NCI-H2081 (cell line): ENCODE measurements around the gene SH3BP2.

Experiments used
- DNase-seq, 2 experiments: peaks; one replicate each; lab custom pipeline; 2025; lab: John Stamatoyannopoulos, UW

The SH3BP2 gene, protein sequence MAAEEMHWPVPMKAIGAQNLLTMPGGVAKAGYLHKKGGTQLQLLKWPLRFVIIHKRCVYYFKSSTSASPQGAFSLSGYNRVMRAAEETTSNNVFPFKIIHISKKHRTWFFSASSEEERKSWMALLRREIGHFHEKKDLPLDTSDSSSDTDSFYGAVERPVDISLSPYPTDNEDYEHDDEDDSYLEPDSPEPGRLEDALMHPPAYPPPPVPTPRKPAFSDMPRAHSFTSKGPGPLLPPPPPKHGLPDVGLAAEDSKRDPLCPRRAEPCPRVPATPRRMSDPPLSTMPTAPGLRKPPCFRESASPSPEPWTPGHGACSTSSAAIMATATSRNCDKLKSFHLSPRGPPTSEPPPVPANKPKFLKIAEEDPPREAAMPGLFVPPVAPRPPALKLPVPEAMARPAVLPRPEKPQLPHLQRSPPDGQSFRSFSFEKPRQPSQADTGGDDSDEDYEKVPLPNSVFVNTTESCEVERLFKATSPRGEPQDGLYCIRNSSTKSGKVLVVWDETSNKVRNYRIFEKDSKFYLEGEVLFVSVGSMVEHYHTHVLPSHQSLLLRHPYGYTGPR

DNA sequence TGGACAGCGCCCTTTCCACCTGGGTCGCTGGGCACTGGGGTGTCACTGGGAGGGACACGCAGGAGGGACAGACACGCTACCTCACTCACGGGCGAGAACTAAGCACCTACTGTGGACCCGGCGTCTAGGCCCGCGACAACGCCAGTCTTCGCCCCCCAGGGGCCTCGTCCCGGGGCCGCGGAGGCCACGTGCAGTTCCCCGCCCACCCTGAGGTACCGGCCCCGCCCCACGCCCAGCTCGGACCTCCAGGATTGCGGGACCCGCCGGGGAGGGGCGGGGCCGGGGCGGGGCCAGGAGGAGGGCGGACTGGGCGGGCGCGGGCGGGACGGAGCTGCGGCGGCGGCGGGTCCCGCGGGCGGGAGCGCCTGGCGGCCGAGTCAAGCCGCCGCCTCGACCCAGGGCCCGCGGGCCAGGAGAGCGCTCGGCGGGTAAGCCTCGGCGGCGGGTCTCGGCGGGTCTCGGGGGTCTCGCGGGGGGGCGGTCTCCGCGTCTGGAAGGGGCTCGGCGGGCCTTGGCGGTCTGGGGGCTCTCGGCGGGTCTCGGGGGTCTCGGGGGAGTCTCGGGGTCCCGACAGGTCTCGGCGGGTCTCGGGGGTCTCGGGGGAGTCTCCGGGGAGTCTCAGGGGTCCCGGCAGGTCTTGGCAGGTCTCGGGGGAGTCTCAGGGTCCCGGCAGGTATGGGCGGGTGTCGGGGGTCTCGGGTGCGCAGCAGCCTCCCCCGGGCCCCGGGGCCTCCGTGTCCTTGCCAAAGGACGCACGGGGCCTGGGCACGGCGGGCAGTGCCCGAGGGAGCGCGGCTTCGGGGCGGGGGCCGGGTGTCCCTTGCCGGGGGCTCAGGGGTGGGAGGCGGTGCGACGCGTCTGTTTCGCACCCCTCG, at the start of gene SH3BP2:
Gene SH3BP2, plus strand, starts transcription at position 375 of the 875 bp plus-strand sequence. CDS start 27,533 bp downstream, outside the sequence.
- DNase-seq = no peak

DNA sequence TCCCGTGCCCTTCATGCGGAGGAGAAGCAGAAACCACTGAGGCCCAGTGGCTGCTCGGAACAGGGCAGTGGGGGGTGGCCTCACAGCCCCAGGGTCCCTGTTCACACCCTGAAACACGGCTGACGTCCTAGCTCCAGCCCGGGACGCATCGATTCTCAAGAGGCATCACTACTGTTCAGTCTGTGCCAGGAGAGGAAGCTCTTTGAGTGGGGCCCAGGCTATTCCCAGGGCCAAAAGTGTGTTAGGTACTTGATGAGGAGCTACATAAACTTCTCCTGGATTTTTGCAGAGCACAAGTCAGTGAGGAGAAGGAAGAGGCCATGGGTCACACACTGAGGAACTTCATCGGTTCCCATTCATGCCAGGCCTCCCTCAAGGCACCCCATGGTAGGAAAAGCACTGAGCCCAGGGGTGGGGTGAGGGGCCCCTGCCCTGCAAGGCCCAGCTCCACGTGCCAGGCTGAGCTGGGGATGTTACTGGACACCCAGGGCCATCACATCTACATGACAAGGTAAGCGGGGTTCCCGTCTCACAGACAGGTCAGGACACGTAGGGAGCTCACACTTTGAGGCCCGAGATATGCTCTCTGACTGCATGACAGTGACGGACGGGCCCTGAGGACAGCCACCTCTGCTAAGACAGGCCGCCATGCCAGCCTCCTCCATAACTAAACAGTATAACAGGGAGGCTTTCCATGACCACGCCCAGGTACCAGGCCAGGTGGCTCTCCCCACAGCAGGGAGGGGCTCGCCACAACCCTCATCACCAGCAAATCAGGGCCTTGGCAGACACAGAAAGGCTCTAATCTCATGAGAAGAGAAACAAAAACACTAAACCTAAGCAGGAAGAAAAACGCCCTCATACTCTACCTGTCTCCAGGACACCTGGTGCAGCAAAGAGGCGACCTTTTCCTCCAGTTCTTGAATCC, 49.1 kb upstream of the SH3BP2 start:
- no peak for DNase-seq

DNA sequence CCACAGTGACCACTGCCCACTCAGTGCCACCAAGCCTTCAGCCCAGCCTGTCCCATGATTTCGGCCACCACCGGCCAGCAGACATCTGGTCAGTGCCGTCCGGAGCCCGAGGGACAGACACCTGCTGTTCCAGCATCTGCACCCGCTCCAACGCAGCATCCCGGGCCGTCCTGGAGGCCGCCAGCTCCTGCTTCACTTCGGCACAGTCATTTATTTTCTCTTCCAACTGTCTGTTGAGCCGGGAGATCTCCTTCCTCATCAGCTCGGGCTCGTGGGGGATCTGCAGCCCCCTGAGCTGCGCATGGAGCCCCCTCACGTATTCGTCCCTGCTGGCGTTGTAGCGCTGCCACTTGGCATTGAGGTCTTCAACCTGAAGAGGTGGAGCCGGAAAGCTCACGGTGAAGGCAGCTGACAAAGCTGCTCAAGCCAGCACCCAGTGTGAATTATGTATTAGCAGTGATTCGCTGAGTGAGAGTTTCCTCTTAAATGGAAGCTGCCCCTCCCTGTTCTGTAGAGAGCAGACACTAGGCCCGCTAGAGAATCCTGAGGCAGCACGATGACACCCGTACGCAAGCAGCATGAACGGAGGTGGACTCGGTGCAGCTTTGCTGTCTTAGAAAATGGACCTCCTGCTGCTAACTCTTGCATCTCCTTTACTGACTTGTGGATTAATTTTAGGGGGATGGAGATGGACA, 48.2 kb upstream of the SH3BP2 start:
- no peak for DNase-seq

DNA sequence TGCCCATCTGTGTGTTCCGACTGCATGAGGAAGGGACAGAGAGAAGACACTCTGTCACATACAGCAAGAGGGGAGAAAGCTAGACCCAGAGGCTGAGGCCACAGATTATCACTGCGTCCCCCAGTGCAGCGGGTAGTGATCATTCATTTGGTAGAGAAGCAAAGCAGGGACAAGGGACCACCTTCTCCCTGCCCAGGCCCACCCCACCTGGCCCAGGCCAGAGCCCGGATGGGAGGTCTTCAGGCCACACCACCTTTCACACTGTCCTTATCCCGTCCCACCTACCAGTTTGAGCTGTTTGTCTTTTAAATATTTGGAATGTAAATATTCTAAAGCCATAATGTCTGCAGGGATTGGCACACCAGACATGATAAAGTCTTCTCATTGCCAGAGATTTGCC, 47.4 kb upstream of the SH3BP2 start:
- DNase-seq = no peak

DNA sequence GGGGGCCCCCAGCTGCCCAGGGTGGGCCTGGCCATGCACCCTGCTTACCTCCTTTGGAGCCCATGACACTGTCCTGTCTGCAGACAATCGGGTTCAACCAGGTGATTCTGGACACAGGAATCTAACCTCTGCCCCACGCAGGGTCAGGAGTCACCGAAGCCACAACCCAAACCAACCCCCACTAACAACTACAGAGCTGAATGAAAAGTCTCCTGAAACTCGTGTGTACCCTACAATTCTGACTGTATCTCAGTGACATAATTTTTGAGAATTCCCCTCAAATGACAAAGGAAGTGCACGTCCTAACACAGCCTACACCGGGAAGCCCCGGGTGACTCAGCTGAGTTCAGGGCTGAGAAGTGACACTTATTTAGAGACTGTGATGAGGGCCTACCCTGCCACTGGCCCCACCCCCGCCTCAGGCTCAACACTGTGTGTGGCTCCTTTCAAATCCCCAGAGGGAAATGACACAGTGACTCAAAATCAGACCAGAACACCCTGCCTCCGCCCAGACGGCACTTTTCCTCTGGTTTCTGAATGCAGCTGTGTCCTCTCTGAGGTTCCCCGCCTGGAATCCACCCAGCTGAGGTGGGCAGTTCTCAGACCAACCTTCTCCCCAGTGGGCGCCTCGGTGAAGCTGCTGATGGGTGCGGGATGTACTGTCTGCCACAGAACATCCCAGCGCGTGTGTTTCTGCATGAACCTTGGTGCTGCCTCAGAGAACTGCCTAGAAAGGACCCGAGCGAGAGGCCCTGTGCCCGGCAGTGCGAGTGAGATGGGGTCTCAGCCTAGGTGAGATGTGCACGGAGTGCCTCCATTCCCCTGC, 46.7 kb upstream of the SH3BP2 start:
- no peak for DNase-seq

DNA sequence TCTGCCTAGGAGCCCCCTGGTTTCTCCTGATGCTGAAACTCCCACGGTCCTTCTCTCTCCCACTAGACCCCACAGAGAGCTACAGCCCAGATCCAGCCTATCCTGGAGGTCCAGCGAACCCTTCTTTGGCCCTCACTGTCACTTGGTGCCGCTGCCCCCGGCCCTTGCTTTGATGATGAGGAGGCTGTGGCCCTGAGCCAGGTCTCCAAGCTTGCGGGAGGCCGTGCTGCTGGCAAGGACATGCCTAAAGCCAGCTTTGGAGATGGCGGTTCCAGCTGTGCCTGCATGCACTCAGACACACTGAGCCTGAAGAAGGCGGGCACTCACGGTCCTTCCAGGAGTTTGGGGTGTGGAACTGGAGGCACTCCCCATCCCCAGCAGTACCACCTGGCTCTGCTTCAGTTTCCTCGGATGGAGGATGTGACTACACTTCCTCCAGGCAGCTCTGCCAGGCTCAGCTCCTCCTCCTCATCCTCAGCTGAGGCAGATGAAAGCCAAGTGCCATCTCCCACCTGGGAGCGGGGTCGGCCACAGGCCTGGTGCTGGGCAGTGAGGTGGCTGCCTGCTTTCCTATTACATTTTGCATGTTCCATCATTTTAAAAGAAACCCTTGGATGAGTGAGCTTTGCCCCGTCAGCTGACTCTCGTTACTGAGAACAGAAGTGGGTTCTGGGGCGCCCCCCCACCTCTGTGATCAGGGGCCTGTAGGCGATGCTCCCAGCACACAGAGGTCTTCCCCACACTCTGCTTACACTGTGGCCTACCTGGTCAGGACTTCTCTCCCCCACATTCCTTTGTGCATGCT, 45.8 kb upstream of the SH3BP2 start:
- no peak for DNase-seq

DNA sequence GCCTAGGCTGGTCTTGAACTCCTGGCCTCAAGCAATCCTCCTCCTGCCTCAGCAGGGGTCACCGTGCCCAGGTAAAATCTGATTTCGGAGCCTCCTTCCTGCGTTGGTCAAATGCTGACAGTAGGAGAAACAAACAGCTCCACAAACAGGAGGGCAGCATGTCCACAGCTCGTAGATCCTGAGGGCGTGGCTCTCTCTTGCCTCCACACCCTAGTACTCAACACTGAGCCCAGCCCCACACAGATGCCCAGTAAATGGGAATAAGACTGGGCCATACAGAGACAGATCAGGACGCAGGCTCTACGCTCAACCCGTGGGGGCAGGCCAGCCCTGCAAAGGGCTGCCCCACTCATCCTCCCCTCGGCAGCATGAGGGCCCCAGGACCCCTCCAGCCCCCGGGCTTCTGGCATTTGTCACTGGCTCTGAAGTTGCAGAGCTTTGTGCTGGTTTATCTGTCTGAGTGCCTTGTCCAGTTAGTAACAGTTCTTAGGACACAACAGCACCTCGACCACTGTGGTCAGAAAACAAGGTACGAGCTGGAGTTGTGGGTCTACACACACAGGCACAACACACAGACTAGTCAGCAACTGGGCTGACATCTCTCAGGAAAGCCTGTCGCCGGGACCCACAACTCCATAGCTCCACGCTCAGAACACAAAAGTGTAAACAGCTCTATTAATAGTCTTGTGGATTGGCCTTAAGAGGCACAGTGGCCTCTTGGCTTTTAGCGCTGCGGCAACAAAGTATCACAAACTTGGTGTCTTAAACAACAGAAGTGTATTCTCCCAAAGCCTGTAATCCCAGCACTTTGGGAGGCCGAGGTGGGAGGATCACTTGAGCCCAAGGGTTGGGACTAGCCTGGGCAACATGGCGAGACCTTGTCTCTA, 41.9 kb upstream of the SH3BP2 start:
- DNase-seq = no peak

DNA sequence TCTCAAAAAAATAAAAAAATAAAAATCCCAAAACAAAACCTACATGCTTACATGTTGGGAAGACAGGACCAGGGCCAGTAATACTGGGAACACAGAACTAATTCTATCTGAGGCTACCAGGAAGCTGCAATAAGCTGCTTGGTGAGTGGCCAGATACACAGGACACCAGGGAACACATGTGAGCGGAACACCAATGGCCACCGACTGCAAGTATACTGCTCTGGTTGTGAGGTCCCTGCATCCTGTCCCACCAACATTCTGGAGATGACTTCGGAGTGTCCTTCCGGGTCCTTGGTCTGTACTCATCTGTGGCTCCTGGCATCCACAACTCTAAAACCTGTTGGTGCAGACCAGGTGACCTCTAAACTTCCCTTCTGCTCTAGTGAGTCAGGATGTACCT, 39.4 kb upstream of the SH3BP2 start:
- DNase-seq = no peak

DNA sequence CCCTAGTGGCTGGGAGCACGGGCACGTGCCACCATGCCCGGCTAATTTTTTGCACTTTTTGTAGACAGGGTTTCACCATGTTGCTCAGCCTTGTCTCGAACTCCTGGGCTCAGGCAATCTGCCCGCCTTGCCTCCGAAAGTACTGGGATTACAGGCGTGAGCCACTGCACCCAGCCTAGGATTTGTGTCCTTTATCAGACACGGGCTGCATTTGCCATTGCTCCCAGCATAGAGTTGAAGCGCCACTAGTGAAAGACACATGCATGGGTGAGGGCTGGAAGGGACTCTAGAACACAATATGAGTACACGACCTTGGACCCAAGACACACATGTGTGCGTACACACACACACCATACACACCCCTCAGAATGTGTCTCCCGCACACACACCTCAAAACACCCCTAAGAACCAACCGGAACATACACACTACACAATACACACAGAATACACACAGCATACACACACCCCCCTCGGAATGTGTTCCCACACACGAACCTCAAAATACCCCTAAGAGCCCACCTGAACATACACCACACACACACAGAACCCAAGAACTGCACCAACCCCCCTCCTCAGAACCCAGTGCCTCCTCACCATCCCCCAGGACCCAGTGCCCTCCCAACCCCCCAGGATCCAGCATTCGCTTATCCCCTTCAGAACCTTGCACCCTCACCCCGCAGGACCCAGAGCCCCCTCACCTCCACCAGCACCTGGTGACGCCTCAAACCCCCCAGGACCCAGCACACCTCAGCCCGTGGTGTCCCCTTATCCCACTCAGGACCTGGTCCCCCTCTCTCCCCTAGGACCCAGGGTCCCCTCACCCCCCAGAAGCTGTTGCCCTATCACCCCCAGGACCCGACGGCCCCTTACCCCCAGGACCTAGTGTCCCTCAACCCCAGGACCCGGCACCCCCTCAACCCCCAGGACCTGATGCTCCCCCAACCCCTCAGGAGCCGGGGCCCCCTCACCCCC, 37.8 kb upstream of the SH3BP2 start:
- no peak for DNase-seq

DNA sequence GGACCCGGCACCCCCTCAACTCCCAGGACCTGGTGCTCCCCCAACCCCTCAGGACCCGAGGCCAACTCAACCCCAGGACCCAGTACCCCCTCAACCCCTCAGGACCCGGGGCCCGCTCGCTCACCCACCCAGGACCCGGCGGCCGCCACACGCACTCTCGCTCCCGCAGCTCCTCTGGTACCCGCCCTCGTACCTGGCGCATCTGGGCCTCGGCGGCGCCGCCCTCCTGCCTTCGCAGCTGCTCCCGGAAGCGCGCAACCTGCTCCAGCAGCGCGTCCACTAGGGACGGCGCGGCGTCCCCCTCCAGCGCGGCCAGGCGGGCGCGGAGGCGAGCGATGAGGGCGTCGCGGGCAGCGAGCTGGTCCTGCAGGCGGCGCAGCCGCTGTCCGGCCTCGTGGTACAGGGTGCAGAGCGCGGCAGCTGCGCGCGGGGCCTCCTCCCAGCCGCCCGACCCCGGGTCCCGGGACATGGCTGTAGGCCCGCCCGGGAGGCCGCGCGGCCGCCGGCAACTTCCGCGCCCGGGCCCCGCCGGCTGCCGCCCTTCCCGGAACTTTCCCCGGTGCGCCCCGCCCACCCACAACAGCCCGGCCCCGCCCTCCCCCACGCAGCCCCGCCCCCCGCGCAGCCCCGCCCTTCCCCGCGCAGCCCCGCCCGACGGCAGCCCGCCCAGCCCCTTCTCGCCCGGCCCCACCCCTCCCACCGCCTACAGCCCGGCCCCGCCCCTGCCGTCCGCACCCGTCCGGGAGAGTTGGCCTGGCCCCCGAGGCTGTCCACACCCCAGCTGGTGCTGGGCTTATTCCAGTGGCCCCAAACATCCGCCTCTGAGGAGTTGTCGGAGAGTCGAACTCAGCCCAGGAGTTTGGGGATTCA, 36.8 kb upstream of the SH3BP2 start, which contains the start of gene TNIP2:
Gene TNIP2, minus strand, starts transcription at position 516 of the 870 bp plus-strand sequence. Its CDS starts 47 bp downstream, at position 469.
- DNase-seq = peak; percentile 76 to 77

DNA sequence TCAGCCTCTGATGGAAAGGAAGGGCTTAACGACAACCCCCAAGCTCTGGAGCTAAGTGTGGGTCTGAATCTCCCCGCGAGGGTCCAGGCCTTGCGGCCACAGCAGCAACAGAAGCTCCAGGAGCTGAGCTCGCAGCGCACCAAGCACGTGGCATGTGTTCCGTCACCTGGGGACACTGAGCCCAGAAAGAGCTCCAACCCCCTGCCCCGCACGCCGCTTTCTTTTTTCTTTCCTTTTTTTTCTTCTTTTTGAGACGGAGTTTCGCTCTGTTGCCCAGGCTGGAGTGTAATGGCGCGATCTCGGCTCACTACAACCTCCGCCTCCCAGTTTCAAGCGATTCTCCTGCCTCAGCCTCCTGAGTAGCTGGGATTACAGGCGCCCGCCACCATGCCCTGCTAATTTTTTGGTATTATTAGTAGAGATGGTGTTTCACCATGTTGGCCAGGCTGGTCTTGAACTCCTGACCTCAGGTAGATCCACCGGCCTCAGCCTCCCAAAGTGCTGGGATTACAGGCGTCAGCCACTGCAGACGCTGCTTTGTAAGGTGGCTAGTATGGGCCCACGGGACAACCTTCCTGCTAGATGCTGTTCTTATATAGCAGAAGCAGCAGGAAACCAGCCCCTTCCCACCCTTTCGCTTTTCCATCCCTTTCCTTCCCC, 36.1 kb upstream of the SH3BP2 start:
- no peak for DNase-seq

DNA sequence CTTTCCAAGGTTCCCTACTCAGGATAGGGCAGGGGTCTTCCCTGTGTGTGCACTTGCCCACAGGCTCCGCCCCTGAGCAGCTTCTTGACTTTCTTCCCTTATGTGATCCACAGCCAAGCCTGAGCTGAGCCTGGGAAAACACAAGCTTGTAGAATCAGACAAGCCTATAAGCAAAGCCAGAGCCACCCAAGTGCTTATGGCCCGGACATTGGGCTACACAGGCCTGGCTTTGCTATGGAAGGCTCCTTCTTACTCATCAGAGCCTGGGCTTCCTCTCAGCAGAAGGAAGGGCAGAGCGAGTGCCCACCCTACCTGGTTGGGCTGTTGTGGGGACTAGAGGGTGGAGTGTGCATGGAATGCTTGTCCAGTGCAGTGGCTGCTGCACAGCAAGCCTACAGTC, 35.5 kb upstream of the SH3BP2 start:
- no peak for DNase-seq

DNA sequence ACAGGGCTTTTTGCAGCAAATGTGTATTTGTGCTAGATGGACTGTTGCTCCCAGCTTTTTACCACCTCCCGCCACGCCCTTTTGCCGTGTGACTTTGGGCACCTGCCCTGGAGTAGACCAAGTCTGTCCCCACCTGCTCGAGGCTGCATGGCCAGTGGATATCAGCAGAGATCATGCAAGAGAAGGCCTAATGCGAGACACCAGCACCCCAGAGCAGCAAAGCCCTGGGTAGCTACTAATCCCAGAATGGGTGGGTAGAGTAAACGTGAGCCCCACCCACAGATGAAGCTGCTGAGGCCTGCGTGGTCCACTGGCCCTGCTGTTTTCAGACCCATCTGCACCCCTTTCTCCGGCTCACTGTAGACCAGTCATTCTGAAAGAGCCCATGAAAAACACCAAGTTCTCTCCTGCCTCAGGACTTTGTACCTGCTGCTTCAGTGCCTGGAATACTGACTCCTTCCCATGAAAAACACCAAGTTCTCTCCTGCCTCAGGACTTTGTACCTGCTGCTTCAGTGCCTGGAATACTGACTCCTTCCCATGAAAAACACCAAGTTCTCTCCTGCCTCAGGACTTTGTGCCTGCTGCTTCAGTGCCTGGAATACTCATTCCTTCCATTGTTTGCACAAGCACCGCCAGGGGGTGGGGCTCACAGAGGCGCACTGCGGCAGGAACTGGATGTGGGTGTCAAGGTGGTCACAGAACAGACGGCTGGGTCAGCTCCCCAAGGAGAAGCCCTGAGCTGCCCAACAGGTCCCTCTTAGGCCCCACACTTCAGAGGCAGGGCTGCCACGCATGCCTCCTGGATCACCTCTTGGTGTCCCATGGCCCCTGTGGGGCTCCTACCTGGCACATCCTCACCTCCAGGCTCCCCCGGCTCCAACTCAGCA, 31.6 kb upstream of the SH3BP2 start:
- DNase-seq = no peak

DNA sequence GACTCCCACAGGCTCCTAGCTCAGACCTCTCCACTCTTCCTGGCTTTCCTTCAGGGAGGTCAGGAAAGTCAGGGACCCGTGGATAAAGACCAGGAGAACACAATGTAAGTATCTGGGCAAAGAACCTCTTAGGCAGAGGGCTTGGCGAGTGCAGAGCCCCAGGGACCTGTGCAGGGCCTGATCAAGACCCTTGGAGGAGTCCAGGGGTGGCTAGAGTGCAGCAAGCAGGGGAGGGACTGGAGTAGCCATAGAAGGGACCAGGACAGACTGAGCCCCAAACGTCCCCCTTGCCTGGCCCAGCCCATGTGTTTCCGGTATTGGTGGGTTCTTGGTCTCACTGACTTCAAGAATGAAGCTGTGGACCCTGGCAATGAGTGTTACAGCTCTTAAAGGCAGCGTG, 30.8 kb upstream of the SH3BP2 start:
- DNase-seq = no peak
